Activated naive CD4-positive, alpha-beta T cell (primary cell): Measurements from ENCODE around the gene TPBGL.
A peak's percentile ranks its signal among the peaks of the same experiment; 100 is the strongest.

Experiments used
- DNase-seq, 4 experiments: peaks; one replicate each; lab custom pipeline; 2025; lab: John Stamatoyannopoulos, UW

TPBGL gene

GRCh38 chr11:75240311-75241035 is at the start of gene TPBGL:
Gene TPBGL, plus strand, starts transcription at chr11:75240774. Its CDS starts 276 bp downstream, at chr11:75241050.
- peak in 1 of 4 experiments; percentile 16 for DNase-seq

- no peak for DNase-seq
Measured at GRCh38 chr11:75191330-75191717, 49.2 kb upstream of the TPBGL start.

GRCh38 chr11:75193271-75193670 is 47.3 kb upstream of the TPBGL start:
- DNase-seq, result no peak

- no peak for DNase-seq
Measured at GRCh38 chr11:75193711-75194110, 46.9 kb upstream of the TPBGL start.

- no peak for DNase-seq
Measured at GRCh38 chr11:75194147-75194546, 46.4 kb upstream of the TPBGL start.

- no peak for DNase-seq
Measured at GRCh38 chr11:75195167-75195962, 45.2 kb upstream of the TPBGL start.

- no peak for DNase-seq
Measured at GRCh38 chr11:75196426-75196825, 44.1 kb upstream of the TPBGL start.

- no peak for DNase-seq
Measured at GRCh38 chr11:75197512-75198277, 42.9 kb upstream of the TPBGL start.

GRCh38 chr11:75198278-75198973 is 42.1 kb upstream of the TPBGL start:
- no peak for DNase-seq

- no peak for DNase-seq
Measured at GRCh38 chr11:75199412-75199955, 41.1 kb upstream of the TPBGL start.

GRCh38 chr11:75200051-75200450 is 40.5 kb upstream of the TPBGL start:
- DNase-seq, result no peak

GRCh38 chr11:75200531-75200930 is 40.0 kb upstream of the TPBGL start:
- DNase-seq, result no peak

- DNase-seq, result no peak
Measured at GRCh38 chr11:75201771-75202170, 38.8 kb upstream of the TPBGL start.

- no peak for DNase-seq
Measured at GRCh38 chr11:75202195-75202594, 38.4 kb upstream of the TPBGL start.

- no peak for DNase-seq
Measured at GRCh38 chr11:75203138-75203537, 37.4 kb upstream of the TPBGL start.

- no peak for DNase-seq
Measured at GRCh38 chr11:75203641-75204011, 36.9 kb upstream of the TPBGL start.

- no peak for DNase-seq
Measured at GRCh38 chr11:75204012-75204674, 36.4 kb upstream of the TPBGL start.

GRCh38 chr11:75204685-75205563 is 35.6 kb upstream of the TPBGL start:
- peak; percentile 68 to 76 (median 74) for DNase-seq

GRCh38 chr11:75205564-75206020 is 35.0 kb upstream of the TPBGL start:
- DNase-seq, result no peak

- DNase-seq, result no peak
Measured at GRCh38 chr11:75208446-75208845, 32.1 kb upstream of the TPBGL start.
